ENCODE data around the gene ALG9. TPM values are rescaled to one million over a fixed set of nuclear protein-coding genes. Genes with fewer than 3 reads are reported as not detected.
"Not testable (repeated sequence)": the region's sequence is repeated elsewhere in the genome, so short reads cannot be mapped to it uniquely, and the experiment has no call there.

The ALG9 gene
- total RNA-seq, 1 experiment from 2014 or later, result 23.7 TPM

DNA sequence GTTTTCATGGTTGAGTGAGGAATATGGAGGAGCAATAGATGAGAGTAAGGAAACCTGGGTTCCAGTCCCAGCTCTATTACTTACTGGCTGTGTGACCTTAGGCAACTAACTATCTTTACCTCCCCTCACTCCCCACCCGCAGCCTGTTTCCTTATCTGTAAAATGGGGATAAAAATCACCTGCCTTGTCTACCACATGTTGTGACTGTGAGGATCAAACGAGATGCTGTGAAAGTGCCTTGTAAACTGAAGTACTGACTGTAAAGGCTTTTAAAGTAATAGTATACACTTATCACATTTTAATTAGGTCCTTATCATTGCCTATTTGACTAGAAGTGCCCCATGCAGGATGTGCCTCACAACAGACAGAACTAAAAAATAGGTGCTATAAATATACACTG is 86.3 kb downstream of the ALG9 start:
- Histone ChIP-seq H4K20me1 (ENCODE audit: insufficient read depth) (no peaks in the 10 kb centered on the region), H2AFZ (ENCODE audit: low read depth, low read length, poor library complexity, severe bottlenecking) (no peak overlapping the region), H3K4me3 (replicated peaks in 1 of 2; ENCODE audit: low read depth in 1 of 2, low read length in 2 of 2) (no peak overlapping the region), H3K27me3 (ENCODE audit: insufficient read depth, low read length) (no peaks in the 10 kb centered on the region), H3K9me2 (ENCODE audit: insufficient read depth) (no peaks in the 10 kb centered on the region), H3K4me1 (ENCODE audit: control insufficient read depth in 1 of 2, insufficient read depth in 2 of 2, low read length in 2 of 2) (no peaks in the 10 kb centered on the region), H3K79me2 (ENCODE audit: insufficient read depth, low read length) (no peaks in the 10 kb centered on the region), H3K9ac (ENCODE audit: low read length) (no peak overlapping the region), H3K9me3 (ENCODE audit: control insufficient read depth in 1 of 2, insufficient read depth in 1 of 2, low read depth in 1 of 2, low read length in 2 of 2) (no peaks in the 10 kb centered on the region), H3K4me2 (ENCODE audit: low read length) (no peak overlapping the region), H3K27ac (ENCODE audit: low read depth, low read length) (no peak overlapping the region), H3K36me3 (ENCODE audit: control insufficient read depth in 1 of 2, insufficient read depth in 2 of 2, low read length in 2 of 2) (no peaks in the 10 kb centered on the region; a peak in 1 of 4 replicates)
- DNase-seq (ENCODE audit: low read depth, low spot score) (no peak), ATAC-seq (no peak)
- no TSS peak for BruUV-seq (replicated peaks)
- intact Hi-C loops (cut with micrococcal nuclease), result no loop called here
- TF ChIP-seq EZH2 (IDR thresholded peaks at IDR 0.05), result no peak
- no peak for TF ChIP-seq TCF7L2 (IDR thresholded peaks at IDR 0.05; ENCODE audit: borderline replicate concordance, extremely low read depth, insufficient read depth, insufficient read length)
- no peak for TF ChIP-seq RAD21 (IDR thresholded peaks at IDR 0.05; ENCODE audit: low read depth)
- no peak for TF ChIP-seq ELF1 (IDR thresholded peaks at IDR 0.05; ENCODE audit: borderline replicate concordance, low read depth)
- TF ChIP-seq EZH2phosphoT487 (IDR thresholded peaks at IDR 0.05; ENCODE audit: borderline replicate concordance), result no peak
- TF ChIP-seq ZFX (IDR thresholded peaks at IDR 0.05), result no peak
- no peak for TF ChIP-seq CBX3 (IDR thresholded peaks at IDR 0.05; ENCODE audit: low read depth)
- TF ChIP-seq FOSL1 (IDR thresholded peaks at IDR 0.05; ENCODE audit: low read depth), result no peak
- no peak for TF ChIP-seq ZBTB33 (IDR thresholded peaks at IDR 0.05; ENCODE audit: extremely low read depth, insufficient replicate concordance, low read length)
- TF ChIP-seq CEBPB (IDR thresholded peaks at IDR 0.05; ENCODE audit: low read depth), result no peak
- no peak for TF ChIP-seq SRF (IDR thresholded peaks at IDR 0.05; ENCODE audit: low read depth)
- no peak for TF ChIP-seq SIN3A (IDR thresholded peaks at IDR 0.05; ENCODE audit: low read depth)
- no peak for TF ChIP-seq JUND (IDR thresholded peaks at IDR 0.05)
- TF ChIP-seq, protein P1, sequence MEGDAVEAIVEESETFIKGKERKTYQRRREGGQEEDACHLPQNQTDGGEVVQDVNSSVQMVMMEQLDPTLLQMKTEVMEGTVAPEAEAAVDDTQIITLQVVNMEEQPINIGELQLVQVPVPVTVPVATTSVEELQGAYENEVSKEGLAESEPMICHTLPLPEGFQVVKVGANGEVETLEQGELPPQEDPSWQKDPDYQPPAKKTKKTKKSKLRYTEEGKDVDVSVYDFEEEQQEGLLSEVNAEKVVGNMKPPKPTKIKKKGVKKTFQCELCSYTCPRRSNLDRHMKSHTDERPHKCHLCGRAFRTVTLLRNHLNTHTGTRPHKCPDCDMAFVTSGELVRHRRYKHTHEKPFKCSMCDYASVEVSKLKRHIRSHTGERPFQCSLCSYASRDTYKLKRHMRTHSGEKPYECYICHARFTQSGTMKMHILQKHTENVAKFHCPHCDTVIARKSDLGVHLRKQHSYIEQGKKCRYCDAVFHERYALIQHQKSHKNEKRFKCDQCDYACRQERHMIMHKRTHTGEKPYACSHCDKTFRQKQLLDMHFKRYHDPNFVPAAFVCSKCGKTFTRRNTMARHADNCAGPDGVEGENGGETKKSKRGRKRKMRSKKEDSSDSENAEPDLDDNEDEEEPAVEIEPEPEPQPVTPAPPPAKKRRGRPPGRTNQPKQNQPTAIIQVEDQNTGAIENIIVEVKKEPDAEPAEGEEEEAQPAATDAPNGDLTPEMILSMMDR (IDR thresholded peaks at IDR 0.05 in 2 of 3, conservative IDR thresholded peaks at IDR 0.05 in 1 of 3; ENCODE audit: borderline replicate concordance in 1 of 3, insufficient read depth in 1 of 3, low read depth in 2 of 3, low read length in 2 of 3), result no peak
- TF ChIP-seq POLR2A (IDR thresholded peaks at IDR 0.05; ENCODE audit: borderline replicate concordance, extremely low read depth, insufficient read depth, insufficient read length), result no peak
- TF ChIP-seq, protein P2, sequence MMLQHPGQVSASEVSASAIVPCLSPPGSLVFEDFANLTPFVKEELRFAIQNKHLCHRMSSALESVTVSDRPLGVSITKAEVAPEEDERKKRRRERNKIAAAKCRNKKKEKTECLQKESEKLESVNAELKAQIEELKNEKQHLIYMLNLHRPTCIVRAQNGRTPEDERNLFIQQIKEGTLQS (IDR thresholded peaks at IDR 0.05), result no peak
- CTCF ChIA-PET, result interaction anchor here (1.9 kb wide), 1 partner anchor 8 kb away, joined by 8 read pairs; no protein-coding TSS in a partner anchor
- RAD21 ChIA-PET (ENCODE audit: low non-redundant PET in 1 of 2, low total read pairs in 2 of 2, uncharacterized antibody in 2 of 2, unreplicated experiment in 2 of 2), result no interaction called here
- POLR2A ChIA-PET, result no interaction called here

DNA sequence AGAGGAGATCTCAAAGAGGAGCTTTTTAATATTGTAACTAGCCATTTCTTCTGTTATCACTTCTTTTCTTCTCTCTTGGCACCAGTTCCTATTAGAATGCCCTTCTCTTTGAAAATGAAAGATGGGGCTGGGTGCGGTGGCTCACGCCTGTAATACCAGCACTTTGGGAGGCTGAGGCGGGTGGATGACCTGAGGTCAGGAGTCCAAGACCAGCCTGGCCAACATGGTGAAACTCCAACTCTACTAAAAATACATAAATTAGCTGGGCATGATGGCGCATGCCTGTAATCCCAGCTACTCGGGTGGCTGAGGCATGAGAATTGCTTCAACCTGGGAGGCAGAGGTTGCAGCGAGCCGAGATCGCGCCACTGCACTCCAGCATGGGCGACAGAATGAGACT is 87.1 kb downstream of the ALG9 start:
- H3K27me3 ChIP-seq (ENCODE audit: insufficient read depth, low read length); H3K4me2 ChIP-seq (ENCODE audit: low read length); H3K9ac ChIP-seq (ENCODE audit: low read length); ATAC-seq; H3K9me3 ChIP-seq (ENCODE audit: control insufficient read depth in 1 of 2, insufficient read depth in 1 of 2, low read depth in 1 of 2, low read length in 2 of 2); H3K4me3 ChIP-seq (replicated peaks in 1 of 2; ENCODE audit: low read depth in 1 of 2, low read length in 2 of 2); H3K9me2 ChIP-seq (ENCODE audit: insufficient read depth); H3K4me1 ChIP-seq (ENCODE audit: control insufficient read depth in 1 of 2, insufficient read depth in 2 of 2, low read length in 2 of 2); H4K20me1 ChIP-seq (ENCODE audit: insufficient read depth); H3K79me2 ChIP-seq (ENCODE audit: insufficient read depth, low read length); H3K36me3 ChIP-seq (ENCODE audit: control insufficient read depth in 1 of 2, insufficient read depth in 2 of 2, low read length in 2 of 2); BruUV-seq (replicated peaks); CTCF ChIA-PET; intact Hi-C loops (cut with micrococcal nuclease); DNase-seq (ENCODE audit: low read depth, low spot score); H2AFZ ChIP-seq (ENCODE audit: low read depth, low read length, poor library complexity, severe bottlenecking); H3K27ac ChIP-seq (ENCODE audit: low read depth, low read length); POLR2A ChIA-PET; RAD21 ChIA-PET (ENCODE audit: low non-redundant PET in 1 of 2, low total read pairs in 2 of 2, uncharacterized antibody in 2 of 2, unreplicated experiment in 2 of 2): not testable (repeated sequence)

Data from HCT116 (cell line).